GM23248 (cell line): ENCODE measurements around the gene SSR4. TPM values are rescaled to one million over a fixed set of nuclear protein-coding genes. Genes with fewer than 3 reads are reported as not detected.
A peak's percentile ranks its signal among the peaks of the same experiment; 100 is the strongest.

Experiments
- DNase-seq: peaks from one replicate; pipeline ENCODE4 v3.0.0-alpha.2; 2015
- H2AFZ ChIP-seq: fragments of 200-600 bp; sonication (generic); 2 replicates; pipeline ENCODE4 v1.6.1; 2016; ENCODE audit warnings: antibody characterized with exemption
- H3F3A ChIP-seq: fragments of 200-600 bp; sonication (generic); 2 replicates; pipeline ENCODE4 v1.6.1; 2016; ENCODE audit warnings: mild to moderate bottlenecking, antibody characterized with exemption, mixed run types; ENCODE audit not compliant: insufficient read depth
- H3K27ac ChIP-seq: fragments of 200-600 bp; sonication (generic); 2 replicates; pipeline ENCODE4 v1.5.1; 2016; ENCODE audit warnings: mild to moderate bottlenecking
- H3K27me3 ChIP-seq: fragments of 200-600 bp; sonication (generic); replicated peaks from 2 replicates; pipeline ENCODE4 v1.6.1; 2016; ENCODE audit warnings: mild to moderate bottlenecking; ENCODE audit not compliant: insufficient read depth
- H3K36me3 ChIP-seq: fragments of 200-600 bp; sonication (generic); 2 replicates; pipeline ENCODE4 v1.6.1; 2016; ENCODE audit warnings: low read depth, mild to moderate bottlenecking
- H3K4me1 ChIP-seq: fragments of 200-600 bp; sonication (generic); 2 replicates; pipeline ENCODE4 v1.6.1; 2016; ENCODE audit warnings: mild to moderate bottlenecking; ENCODE audit not compliant: insufficient read depth
- H3K4me2 ChIP-seq: fragments of 200-600 bp; sonication (generic); one replicate; pipeline ENCODE4 v1.6.1; 2016; ENCODE audit warnings: mild to moderate bottlenecking; ENCODE audit not compliant: unreplicated experiment
- H3K4me3 ChIP-seq: fragments of 200-600 bp; sonication (generic); 2 replicates; pipeline ENCODE4 v1.5.1; 2016; ENCODE audit warnings: mild to moderate bottlenecking
- H3K79me2 ChIP-seq: fragments of 200-600 bp; sonication (generic); 2 replicates; pipeline ENCODE4 v1.6.1; 2016; ENCODE audit warnings: mild to moderate bottlenecking; ENCODE audit not compliant: insufficient read depth
- H3K9ac ChIP-seq: fragments of 200-600 bp; sonication (generic); 2 replicates; pipeline ENCODE4 v1.6.1; 2016; ENCODE audit warnings: mild to moderate bottlenecking
- H3K9me2 ChIP-seq: fragments of 200-600 bp; sonication (generic); 2 replicates; pipeline ENCODE4 v1.6.1; 2016; ENCODE audit warnings: mixed run types, mild to moderate bottlenecking, moderate library complexity; ENCODE audit not compliant: insufficient read depth
- H3K9me3 ChIP-seq: fragments of 200-600 bp; sonication (generic); one replicate; pipeline ENCODE4 v1.6.1; 2017; ENCODE audit warnings: low read depth
- H4K20me1 ChIP-seq: fragments of 200-600 bp; sonication (generic); 2 replicates; pipeline ENCODE4 v1.6.0; 2016; ENCODE audit not compliant: insufficient read depth
- EZH2 ChIP-seq: fragments of 200-600 bp; sonication (generic); IDR thresholded peaks from 2 replicates; pipeline ENCODE4 v1.6.1; 2018; ENCODE audit warnings: antibody characterized with exemption, mild to moderate bottlenecking; ENCODE audit not compliant: insufficient read depth, poor library complexity, severe bottlenecking
- EZH2phosphoT487 ChIP-seq: fragments of 200-600 bp; sonication (generic); IDR thresholded peaks from 2 replicates; pipeline ENCODE4 v1.6.1; 2018; ENCODE audit warnings: antibody characterized with exemption, moderate library complexity, mild to moderate bottlenecking, low read depth; ENCODE audit not compliant: insufficient read depth
- WGBS, 2 experiments: methylation state at CpG; one replicate each; pipeline ENCODE4 v1.1.6; 2015 to 2017; ENCODE audit warnings: low lambda C conversion rate in 2 of 2, low coverage in 1 of 2; ENCODE audit errors: missing lambda C conversion rate in 2 of 2; 5-methylcytosine and 5-hydroxymethylcytosine counted together
- in situ Hi-C: fragments of 300-500 bp; cut with MboI; formaldehyde crosslinking; loops from 2 replicates; pipeline ENCODE4 v1.15.0; 2020
- polyA plus RNA-seq: library from polyadenylated mRNA; unstranded; fragments of >200 nt; fragmentation: Nextera tagmentation; extraction: Ambion mirVana; gene quantifications from 2 replicates; pipeline ENCODE4 v1.2.1, GENCODE V29; 2016
- total RNA-seq: library from RNA; depleted of rRNA; stranded (reverse); fragments of >200 nt; shearing (Covaris generic); gene quantifications from 2 replicates; pipeline ENCODE4 v1.2.3, GENCODE V29; 2014

The SSR4 gene
- total and polyA plus RNA-seq, 2 experiments from 2014 or later = 295 to 568 TPM

DNA sequence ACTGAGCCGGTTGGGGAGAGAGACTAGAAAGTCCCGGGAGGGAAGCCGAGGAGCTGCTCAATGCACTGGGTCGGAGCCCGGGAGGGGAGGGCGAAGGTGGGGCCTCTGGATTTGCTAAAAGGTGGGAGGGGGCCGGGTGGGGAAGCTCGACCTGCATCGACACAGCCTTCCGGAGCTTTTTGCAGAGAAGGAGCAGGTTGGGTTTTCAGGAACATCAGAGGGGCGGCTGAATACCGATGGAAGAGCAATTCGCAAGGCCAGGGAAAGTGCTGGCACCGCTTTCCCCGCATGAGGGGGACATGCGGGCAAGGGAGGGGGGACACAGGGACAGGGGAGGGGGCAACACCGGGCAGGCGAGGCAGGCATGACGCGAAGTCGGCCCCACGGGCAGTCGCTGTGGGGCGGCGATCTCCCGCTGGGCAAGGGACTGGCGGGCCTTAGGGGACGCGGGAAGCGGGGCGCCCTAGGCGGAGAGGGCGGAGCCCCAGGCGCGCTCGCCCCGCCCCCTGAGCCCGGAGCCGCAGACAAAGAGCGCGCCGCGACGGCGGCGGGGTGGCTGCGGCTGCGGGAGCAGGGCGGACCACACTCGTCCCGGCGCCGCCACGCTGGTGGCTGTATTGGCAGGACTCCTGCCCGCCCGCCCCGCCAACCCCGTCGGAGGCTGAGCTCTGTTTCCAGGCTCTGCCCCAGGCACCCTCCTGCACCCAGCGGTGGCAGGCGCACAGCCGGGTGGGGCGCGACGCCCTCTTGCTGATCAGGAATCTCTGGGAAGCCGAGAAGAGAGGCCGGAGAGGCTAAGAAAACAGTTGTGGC lies 24.3 kb downstream of the SSR4 start:
- in situ Hi-C loops = no loop called here
- H3K9me3 ChIP-seq = no peaks in the 10 kb centered on the region
- H4K20me1 ChIP-seq = no peaks in the 10 kb centered on the region
- H3K27ac ChIP-seq = no peak overlapping the region
- no peaks in the 10 kb centered on the region for H3K36me3 ChIP-seq
- H3F3A ChIP-seq = no peaks in the 10 kb centered on the region
- H3K9ac ChIP-seq = 0 out of 2 replicates have a peak overlapping the region, but pooled peaks have one; percentile 21
- 21 to 29% methylated on average over 13 to 17 of the region's 67 CpGs for WGBS, 2 experiments
- DNase-seq = peak; percentile 43
- no peaks in the 10 kb centered on the region for H3K27me3 ChIP-seq
- no peaks in the 10 kb centered on the region for H3K79me2 ChIP-seq
- peak overlapping the region; percentile 51 for H2AFZ ChIP-seq
- no peaks in the 10 kb centered on the region for H3K4me1 ChIP-seq
- H3K4me3 ChIP-seq = peak overlapping the region; percentile 57
- H3K9me2 ChIP-seq = no peaks in the 10 kb centered on the region
- TF ChIP-seq EZH2 = no peak
- no peak for TF ChIP-seq EZH2phosphoT487
- H3K4me2 ChIP-seq = peak overlapping the region; percentile 48

DNA sequence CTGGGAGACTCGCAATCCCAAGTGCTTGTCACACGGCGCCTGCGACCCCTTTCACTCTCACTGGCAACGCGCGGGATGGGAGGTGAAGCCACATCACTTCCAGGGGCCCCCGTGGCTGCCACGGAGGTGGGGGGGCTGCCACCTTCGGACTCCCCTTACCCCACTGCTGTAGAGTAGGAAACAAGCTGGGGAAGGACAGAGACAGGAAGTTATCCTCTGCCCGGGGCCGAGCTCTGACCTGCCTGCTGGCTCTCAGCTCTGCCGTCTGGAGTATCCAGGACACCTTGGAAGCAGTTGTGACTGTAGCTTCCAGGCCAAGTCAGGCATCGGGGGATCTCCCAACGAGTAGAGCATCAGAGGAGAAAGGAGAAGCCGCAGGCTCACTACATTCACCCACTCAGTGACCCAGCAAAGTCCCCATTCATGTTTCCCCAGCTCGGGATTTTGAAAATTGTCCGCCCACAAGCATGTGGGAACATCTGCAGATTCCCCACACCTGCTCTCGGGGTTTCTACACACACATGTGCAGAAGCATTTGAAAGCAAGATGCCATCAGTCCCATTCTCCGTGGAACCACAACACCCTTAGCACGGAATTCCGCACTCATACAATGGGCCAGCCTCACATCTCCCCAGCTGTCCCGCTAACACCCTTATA lies 25.0 kb downstream of the SSR4 start:
- 27 to 32% methylated on average over 21 to 22 of the region's 23 CpGs for WGBS, 2 experiments
- peak overlapping the region; percentile 48 for H3K4me2 ChIP-seq
- H4K20me1 ChIP-seq = no peaks in the 10 kb centered on the region
- no peaks in the 10 kb centered on the region for H3K79me2 ChIP-seq
- peak overlapping the region; percentile 57 for H3K4me3 ChIP-seq
- TF ChIP-seq EZH2phosphoT487 = no peak
- no peak for TF ChIP-seq EZH2
- no peaks in the 10 kb centered on the region for H3F3A ChIP-seq
- DNase-seq = no peak
- H3K9ac ChIP-seq = 0 out of 2 replicates have a peak overlapping the region, but pooled peaks have one; percentile 21
- no peaks in the 10 kb centered on the region for H3K9me2 ChIP-seq
- in situ Hi-C loops = no loop called here
- H2AFZ ChIP-seq = peak overlapping the region; percentile 51
- no peaks in the 10 kb centered on the region for H3K27me3 ChIP-seq
- H3K9me3 ChIP-seq = no peaks in the 10 kb centered on the region
- H3K36me3 ChIP-seq = no peaks in the 10 kb centered on the region
- H3K4me1 ChIP-seq = no peaks in the 10 kb centered on the region
- H3K27ac ChIP-seq = no peak overlapping the region

GRCh38 chrX:153820601-153821000 lies 26.1 kb downstream of the SSR4 start:
- Histone ChIP-seq H3K9me3 (no peaks in the 10 kb centered on the region), H3K27me3 (no peaks in the 10 kb centered on the region), H3K36me3 (no peaks in the 10 kb centered on the region), H3F3A (no peaks in the 10 kb centered on the region), H2AFZ (no peak overlapping the region), H3K79me2 (no peaks in the 10 kb centered on the region), H3K4me2 (no peak overlapping the region), H3K27ac (no peak overlapping the region), H3K9ac (no peak overlapping the region), H4K20me1 (no peaks in the 10 kb centered on the region), H3K4me3 (no peak overlapping the region), H3K4me1 (no peaks in the 10 kb centered on the region), H3K9me2 (no peaks in the 10 kb centered on the region)
- DNase-seq = no peak
- TF ChIP-seq EZH2phosphoT487 (no peak), EZH2 (no peak)
- in situ Hi-C loops = no loop called here
- WGBS, 2 experiments = 58 to 74% methylated on average over 5 to 7 of the region's 7 CpGs

DNA sequence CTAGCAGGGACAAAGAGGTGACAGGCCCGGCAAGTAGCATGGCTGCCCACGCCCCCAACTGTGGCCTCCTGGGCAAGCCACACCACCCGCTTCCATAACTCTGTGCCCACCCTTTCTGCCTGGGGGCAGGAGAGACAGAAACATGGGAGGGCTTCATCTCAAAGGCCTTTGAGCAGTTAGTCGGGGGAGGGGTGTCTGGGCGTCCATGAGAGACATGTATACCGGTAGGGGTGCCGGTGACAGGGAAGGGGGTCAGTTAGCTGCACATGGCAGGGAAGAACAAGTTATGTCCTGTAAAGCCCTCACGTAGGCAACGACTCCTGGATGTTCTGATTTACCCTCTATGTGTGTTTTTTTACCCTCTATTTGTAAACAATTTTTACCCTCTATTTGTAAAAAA lies 26.6 kb downstream of the SSR4 start:
- Histone ChIP-seq H3K27me3 (no peaks in the 10 kb centered on the region), H3F3A (no peaks in the 10 kb centered on the region), H2AFZ (no peak overlapping the region), H4K20me1 (no peaks in the 10 kb centered on the region), H3K4me2 (no peak overlapping the region), H3K9me2 (no peaks in the 10 kb centered on the region), H3K4me1 (no peaks in the 10 kb centered on the region), H3K9me3 (no peaks in the 10 kb centered on the region), H3K79me2 (no peaks in the 10 kb centered on the region), H3K9ac (no peak overlapping the region), H3K27ac (no peak overlapping the region), H3K4me3 (no peak overlapping the region), H3K36me3 (no peaks in the 10 kb centered on the region)
- no peak for DNase-seq
- TF ChIP-seq EZH2 (no peak), EZH2phosphoT487 (no peak)
- in situ Hi-C loops = no loop called here
- WGBS, 2 experiments = 77 to 91% methylated on average over 3 to 8 of the region's 9 CpGs
